ENCODE data around the gene MMP25.

DNA sequence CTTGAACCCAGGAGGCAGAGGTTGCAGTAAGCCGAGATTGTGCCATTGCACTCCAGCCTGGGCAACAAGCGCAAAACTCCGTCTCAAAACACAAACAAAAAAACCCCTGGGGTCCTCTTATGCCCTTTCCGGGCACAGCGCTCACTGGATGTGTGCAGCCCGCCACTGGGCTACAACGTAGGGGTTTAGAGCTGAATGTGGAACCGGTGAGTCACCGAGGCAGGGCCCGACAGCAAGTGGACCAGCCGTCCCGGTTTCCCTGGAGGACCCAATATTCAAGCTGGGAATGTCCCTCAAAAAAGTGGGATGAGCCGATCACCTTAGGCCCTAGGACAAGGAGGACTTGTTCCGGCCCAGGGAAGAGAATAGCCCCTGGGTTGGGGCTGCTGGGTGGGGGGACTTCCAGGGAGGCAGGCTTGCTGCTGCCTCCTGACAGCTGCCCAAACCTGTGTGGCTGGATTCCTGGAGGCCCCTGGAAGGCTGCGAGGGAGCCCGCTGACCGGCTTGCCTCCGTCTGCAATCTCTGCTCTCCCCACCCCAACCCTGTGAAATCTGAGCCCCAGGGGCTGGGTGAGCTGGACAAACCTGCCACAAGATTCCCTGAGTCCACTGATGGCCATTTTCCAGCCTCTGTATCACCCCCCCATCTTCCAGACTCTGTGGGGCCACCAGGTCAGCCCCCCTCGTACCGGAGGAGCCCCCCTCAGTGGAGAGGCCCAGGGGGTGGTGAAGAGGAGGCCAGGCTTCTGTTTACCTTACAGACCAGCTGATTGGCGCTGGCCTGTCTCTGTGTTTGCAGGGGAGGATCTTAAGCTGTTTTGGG lies 36.6 kb upstream of the MMP25 start:
- TF ChIP-seq EZH2 (IDR thresholded peaks at IDR 0.05; ENCODE audit: low read length): no peak
- TF ChIP-seq, protein P1, sequence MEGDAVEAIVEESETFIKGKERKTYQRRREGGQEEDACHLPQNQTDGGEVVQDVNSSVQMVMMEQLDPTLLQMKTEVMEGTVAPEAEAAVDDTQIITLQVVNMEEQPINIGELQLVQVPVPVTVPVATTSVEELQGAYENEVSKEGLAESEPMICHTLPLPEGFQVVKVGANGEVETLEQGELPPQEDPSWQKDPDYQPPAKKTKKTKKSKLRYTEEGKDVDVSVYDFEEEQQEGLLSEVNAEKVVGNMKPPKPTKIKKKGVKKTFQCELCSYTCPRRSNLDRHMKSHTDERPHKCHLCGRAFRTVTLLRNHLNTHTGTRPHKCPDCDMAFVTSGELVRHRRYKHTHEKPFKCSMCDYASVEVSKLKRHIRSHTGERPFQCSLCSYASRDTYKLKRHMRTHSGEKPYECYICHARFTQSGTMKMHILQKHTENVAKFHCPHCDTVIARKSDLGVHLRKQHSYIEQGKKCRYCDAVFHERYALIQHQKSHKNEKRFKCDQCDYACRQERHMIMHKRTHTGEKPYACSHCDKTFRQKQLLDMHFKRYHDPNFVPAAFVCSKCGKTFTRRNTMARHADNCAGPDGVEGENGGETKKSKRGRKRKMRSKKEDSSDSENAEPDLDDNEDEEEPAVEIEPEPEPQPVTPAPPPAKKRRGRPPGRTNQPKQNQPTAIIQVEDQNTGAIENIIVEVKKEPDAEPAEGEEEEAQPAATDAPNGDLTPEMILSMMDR (optimal IDR thresholded peaks at IDR 0.05 in 1 of 3, IDR thresholded peaks at IDR 0.05 in 1 of 3, conservative IDR thresholded peaks at IDR 0.05 in 1 of 3; ENCODE audit: extremely low read depth in 1 of 3, insufficient read depth in 2 of 3, low read length in 3 of 3): no peak

All from keratinocyte (primary cell).